Measurements from ENCODE around the gene PRSS21.
A peak's percentile ranks its signal among the peaks of the same experiment; 100 is the strongest.

The PRSS21 gene

DNA sequence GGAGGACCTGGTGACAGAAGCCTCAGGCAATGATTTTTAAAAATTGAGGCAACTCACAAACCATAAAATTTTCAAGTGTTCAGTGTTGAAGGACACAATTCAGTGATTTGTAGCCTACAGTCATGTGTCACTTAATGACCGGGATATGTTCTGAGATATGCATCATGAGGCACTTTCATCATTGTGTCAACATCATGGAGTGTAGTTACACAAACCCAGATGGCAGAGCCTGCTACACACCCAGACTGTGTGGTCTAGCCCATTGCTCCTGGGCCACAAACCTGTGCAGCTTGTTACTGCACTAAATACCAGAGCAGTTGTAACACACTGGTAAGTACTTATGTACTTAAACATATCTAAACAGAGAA, 17.2 kb upstream of the PRSS21 start:
- TF ChIP-seq REST (IDR thresholded peaks at IDR 0.05; ENCODE audit: insufficient replicate concordance, low read depth) (no peak), POLR2AphosphoS5 (IDR thresholded peaks at IDR 0.05; ENCODE audit: low read depth) (no peak), SPI1 (IDR thresholded peaks at IDR 0.05; ENCODE audit: borderline replicate concordance, low read depth) (no peak), GABPA (IDR thresholded peaks at IDR 0.05; ENCODE audit: low read depth) (no peak)
- TF ChIP-seq, protein P1, sequence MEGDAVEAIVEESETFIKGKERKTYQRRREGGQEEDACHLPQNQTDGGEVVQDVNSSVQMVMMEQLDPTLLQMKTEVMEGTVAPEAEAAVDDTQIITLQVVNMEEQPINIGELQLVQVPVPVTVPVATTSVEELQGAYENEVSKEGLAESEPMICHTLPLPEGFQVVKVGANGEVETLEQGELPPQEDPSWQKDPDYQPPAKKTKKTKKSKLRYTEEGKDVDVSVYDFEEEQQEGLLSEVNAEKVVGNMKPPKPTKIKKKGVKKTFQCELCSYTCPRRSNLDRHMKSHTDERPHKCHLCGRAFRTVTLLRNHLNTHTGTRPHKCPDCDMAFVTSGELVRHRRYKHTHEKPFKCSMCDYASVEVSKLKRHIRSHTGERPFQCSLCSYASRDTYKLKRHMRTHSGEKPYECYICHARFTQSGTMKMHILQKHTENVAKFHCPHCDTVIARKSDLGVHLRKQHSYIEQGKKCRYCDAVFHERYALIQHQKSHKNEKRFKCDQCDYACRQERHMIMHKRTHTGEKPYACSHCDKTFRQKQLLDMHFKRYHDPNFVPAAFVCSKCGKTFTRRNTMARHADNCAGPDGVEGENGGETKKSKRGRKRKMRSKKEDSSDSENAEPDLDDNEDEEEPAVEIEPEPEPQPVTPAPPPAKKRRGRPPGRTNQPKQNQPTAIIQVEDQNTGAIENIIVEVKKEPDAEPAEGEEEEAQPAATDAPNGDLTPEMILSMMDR (IDR thresholded peaks at IDR 0.05; ENCODE audit: insufficient read depth, low read length), result no peak
- peak in 1 of 2 experiments; percentile 34 for DNase-seq (ENCODE audit: low read depth in 1 of 2, low spot score in 1 of 2)
- Histone ChIP-seq H3K27ac (replicated peaks) (no peak overlapping the region), H3K27me3 (ENCODE audit: insufficient read depth, poor library complexity, severe bottlenecking) (no peaks in the 10 kb centered on the region), H3K4me3 (replicated peaks; ENCODE audit: insufficient read depth, low read length) (no peak overlapping the region)

- TF ChIP-seq, protein P1 (IDR thresholded peaks at IDR 0.05; ENCODE audit: insufficient read depth, low read length), result no peak
- TF ChIP-seq GABPA (IDR thresholded peaks at IDR 0.05; ENCODE audit: low read depth), result no peak
- TF ChIP-seq REST (IDR thresholded peaks at IDR 0.05; ENCODE audit: insufficient replicate concordance, low read depth), result no peak
- TF ChIP-seq POLR2AphosphoS5 (IDR thresholded peaks at IDR 0.05; ENCODE audit: low read depth), result no peak
- no peak for TF ChIP-seq SPI1 (IDR thresholded peaks at IDR 0.05; ENCODE audit: borderline replicate concordance, low read depth)
- H3K27ac ChIP-seq (replicated peaks), result no peak overlapping the region
- DNase-seq (ENCODE audit: low read depth in 1 of 2, low spot score in 1 of 2), result no peak
- no peaks in the 10 kb centered on the region for H3K27me3 ChIP-seq (ENCODE audit: insufficient read depth, poor library complexity, severe bottlenecking)
- no peak overlapping the region for H3K4me3 ChIP-seq (replicated peaks; ENCODE audit: insufficient read depth, low read length)
Observed at GRCh38 chr16:2803545-2804195, 13.4 kb upstream of the PRSS21 start.

DNA sequence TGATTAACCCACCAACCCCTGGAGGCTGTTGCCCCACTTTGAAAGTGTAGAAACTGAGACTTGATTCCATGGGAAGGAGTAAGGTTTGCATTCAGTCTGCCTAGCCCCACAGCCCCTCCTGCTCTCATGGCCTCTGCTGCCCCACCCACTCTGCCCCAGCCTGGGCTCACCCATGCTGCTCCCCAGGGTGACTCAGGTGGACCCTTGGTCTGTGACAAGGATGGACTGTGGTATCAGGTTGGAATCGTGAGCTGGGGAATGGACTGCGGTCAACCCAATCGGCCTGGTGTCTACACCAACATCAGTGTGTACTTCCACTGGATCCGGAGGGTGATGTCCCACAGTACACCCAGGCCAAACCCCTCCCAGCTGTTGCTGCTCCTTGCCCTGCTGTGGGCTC, 12.3 kb upstream of the PRSS21 start:
- Histone ChIP-seq H3K4me3 (replicated peaks; ENCODE audit: insufficient read depth, low read length) (no peak overlapping the region), H3K27me3 (ENCODE audit: insufficient read depth, poor library complexity, severe bottlenecking) (no peaks in the 10 kb centered on the region), H3K27ac (replicated peaks) (no peak overlapping the region)
- no peak for DNase-seq (ENCODE audit: low read depth in 1 of 2, low spot score in 1 of 2)
- no peak for TF ChIP-seq REST (IDR thresholded peaks at IDR 0.05; ENCODE audit: insufficient replicate concordance, low read depth)
- no peak for TF ChIP-seq GABPA (IDR thresholded peaks at IDR 0.05; ENCODE audit: low read depth)
- TF ChIP-seq SPI1 (IDR thresholded peaks at IDR 0.05; ENCODE audit: borderline replicate concordance, low read depth), result no peak
- TF ChIP-seq, protein P1 (IDR thresholded peaks at IDR 0.05; ENCODE audit: insufficient read depth, low read length), result no peak
- no peak for TF ChIP-seq POLR2AphosphoS5 (IDR thresholded peaks at IDR 0.05; ENCODE audit: low read depth)
